A549 (cell line): ENCODE results near the gene DIAPH2. TPM values are rescaled to one million over a fixed set of nuclear protein-coding genes. Genes with fewer than 3 reads are reported as not detected.

Source experiments
- ATAC-seq, 2 experiments: fragments of 200-7000 bp in 1 of 2; fragments of >200 bp in 1 of 2; cut with Nextera tagmentation in 1 of 2; cut with Tn5 transposase in 1 of 2; 3 replicates each; pipeline versions ENCODE4 v1.8.0 to v1.9.1; 2018 to 2020; ENCODE audit warnings: mild to moderate bottlenecking in 1 of 2, moderate library complexity in 1 of 2
- CTCF ChIA-PET: fragments of 300-600 bp; sonication (Branson Sonifier 250); formaldehyde crosslinking; extraction: SDS; loops from one replicate; lab custom pipeline; 2021; ENCODE audit warnings: antibody characterized with exemption, inconsistent platforms; lab: Yijun Ruan, JAX
- POLR2A ChIA-PET: fragments of 350-600 bp; formaldehyde crosslinking; extraction: SDS; loops from one replicate; lab custom pipeline; 2021; ENCODE audit warnings: antibody characterized with exemption, inconsistent platforms; lab: Yijun Ruan, JAX
- DNase-seq, 2 experiments: peaks; one replicate each; pipeline versions ENCODE4 v3.0.0 to v3.0.0-alpha.2; 2011 to 2016; ENCODE audit warnings: low read depth in 1 of 2, low spot score in 1 of 2
- FAIRE-seq: peaks from 2 replicates; lab custom pipeline; 2011; peaks lifted over from hg19 to GRCh38; lab: Jason Lieb, UNC
- H3K27ac ChIP-seq, 2 experiments: fragments of >200 bp; sonication (Bioruptor Twin); formaldehyde crosslinking; 3 replicates each; pipeline ENCODE4 v1.5.1; 2016 to 2017
- H3K4me1 ChIP-seq: fragments of >200 bp; sonication (Bioruptor Twin); formaldehyde crosslinking; 3 replicates; pipeline ENCODE4 v1.6.1; 2016
- H3K4me2 ChIP-seq: fragments of >200 bp; sonication (Bioruptor Twin); formaldehyde crosslinking; 3 replicates; pipeline ENCODE4 v1.6.1; 2016
- H3K4me3 ChIP-seq: fragments of >200 bp; sonication (Bioruptor Twin); formaldehyde crosslinking; 3 replicates; pipeline ENCODE4 v1.5.1; 2016
- H3K9me3 ChIP-seq: fragments of >200 bp; sonication (Bioruptor Twin); formaldehyde crosslinking; 3 replicates; pipeline ENCODE4 v1.6.1; 2016
- CBX2 ChIP-seq: fragments of 200-600 bp; sonication (generic); IDR thresholded peaks from 2 replicates; pipeline ENCODE4 v1.6.1; 2016; ENCODE audit warnings: low read depth, mild to moderate bottlenecking, borderline replicate concordance
- CHD2 ChIP-seq: fragments of 150-350 bp; IDR thresholded peaks from 2 replicates; pipeline ENCODE4 v1.6.1; 2014; ENCODE audit warnings: low read length; ENCODE audit not compliant: partially characterized antibody
- CHD4 ChIP-seq: fragments of 200-600 bp; sonication (generic); IDR thresholded peaks from 2 replicates; pipeline ENCODE4 v1.6.1; 2016; ENCODE audit warnings: antibody characterized with exemption, mild to moderate bottlenecking, borderline replicate concordance
- E2F6 ChIP-seq: IDR thresholded peaks from 2 replicates; pipeline ENCODE4 v1.6.1; 2012; ENCODE audit warnings: low read depth, borderline replicate concordance
- EHMT2 ChIP-seq: fragments of 200-600 bp; sonication (generic); IDR thresholded peaks from 2 replicates; pipeline ENCODE4 v1.6.1; 2016; ENCODE audit warnings: antibody characterized with exemption, low read depth, mild to moderate bottlenecking, moderate library complexity
- ELK1 ChIP-seq: fragments of 150-350 bp; IDR thresholded peaks from 2 replicates; pipeline ENCODE4 v1.6.1; 2014; ENCODE audit warnings: low read depth, mild to moderate bottlenecking, low read length
- ESRRA ChIP-seq: fragments of 150-350 bp; IDR thresholded peaks from 2 replicates; pipeline ENCODE4 v1.6.1; 2014; ENCODE audit warnings: mild to moderate bottlenecking, low read length, borderline replicate concordance
- GATA3 ChIP-seq: IDR thresholded peaks from 2 replicates; pipeline ENCODE4 v1.6.1; 2012; ENCODE audit warnings: borderline replicate concordance
- HEYL ChIP-seq: fragments of 250-450 bp; sonication (Bioruptor Pico); IDR thresholded peaks from 2 replicates; pipeline ENCODE4 v1.8.0; 2021; ENCODE audit warnings: mild to moderate bottlenecking, moderate library complexity
- HMGXB4 ChIP-seq: fragments of 250-450 bp; sonication (Bioruptor Pico); IDR thresholded peaks from 2 replicates; pipeline ENCODE4 v1.5.0; 2021; ENCODE audit warnings: mild to moderate bottlenecking, moderate library complexity, borderline replicate concordance
- JUNB ChIP-seq: fragments of >200 bp; sonication (Bioruptor Twin); formaldehyde crosslinking; IDR thresholded peaks from 2 replicates; pipeline ENCODE4 v1.6.1; 2016
- MAFK ChIP-seq: fragments of 450-650 bp; IDR thresholded peaks from 2 replicates; pipeline ENCODE4 v1.6.1; 2014; ENCODE audit not compliant: partially characterized antibody
- NPAS2 ChIP-seq: fragments of 250-450 bp; sonication (Bioruptor Pico); IDR thresholded peaks from 2 replicates; pipeline ENCODE4 v1.8.0; 2022; ENCODE audit warnings: mild to moderate bottlenecking, moderate library complexity, borderline replicate concordance
- PBX3 ChIP-seq: IDR thresholded peaks from 2 replicates; pipeline ENCODE4 v1.6.1; 2012
- RNF2 ChIP-seq: fragments of 200-600 bp; sonication (generic); IDR thresholded peaks from 2 replicates; pipeline ENCODE4 v1.6.1; 2016; ENCODE audit warnings: low read depth, mild to moderate bottlenecking, antibody characterized with exemption, moderate library complexity, borderline replicate concordance
- TFCP2L1 ChIP-seq: fragments of 250-450 bp; sonication (Bioruptor Pico); IDR thresholded peaks from 2 replicates; pipeline ENCODE4 v1.5.0; 2021; ENCODE audit warnings: mild to moderate bottlenecking
- TP53 ChIP-seq: fragments of 250-450 bp; sonication (Bioruptor Pico); IDR thresholded peaks from 2 replicates; pipeline ENCODE4 v1.5.0; 2021; ENCODE audit warnings: mild to moderate bottlenecking, moderate library complexity
- USF2 ChIP-seq: fragments of 450-650 bp; IDR thresholded peaks from 2 replicates; pipeline ENCODE4 v1.6.1; 2014; ENCODE audit warnings: antibody characterized with exemption
- ZC3H11A ChIP-seq: fragments of 450-650 bp; IDR thresholded peaks from 2 replicates; pipeline ENCODE4 v1.6.1; 2014; ENCODE audit warnings: antibody characterized with exemption, mild to moderate bottlenecking
- ZFP36 ChIP-seq: fragments of 450-650 bp; IDR thresholded peaks from 2 replicates; pipeline ENCODE4 v1.6.1; 2014; ENCODE audit warnings: borderline replicate concordance; ENCODE audit not compliant: partially characterized antibody
- WGBS: methylation state at CpG from one replicate; pipeline ENCODE4 v1.1.6; 2017; ENCODE audit errors: missing lambda C conversion rate; 5-methylcytosine and 5-hydroxymethylcytosine counted together
- polyA plus RNA-seq, 4 experiments: library from polyadenylated mRNA; depleted of rRNA in 3 of 4; stranded (reverse); fragments of >200 nt; fragmentation: RNase III in 1 of 4; extraction: RNeasy Plus Mini Kit Qiagen cat#74134 plus additional on column Dnase treatment in 1 of 4; gene quantifications; 2 replicates in 3 of 4; 3 replicates in 1 of 4; pipeline ENCODE4 v1.2.3, GENCODE V29; 2011 to 2017

The DIAPH2 gene
- polyA plus RNA-seq, 2 of the 4 experiments (the other 2 are of a cell fraction), result 3.7 to 10.0 TPM

- Histone ChIP-seq H3K4me3 (no peak overlapping the region), H3K4me2 (no peak overlapping the region), H3K9me3 (no peaks in the 10 kb centered on the region), H3K27ac (no peak overlapping the region), H3K4me1 (no peaks in the 10 kb centered on the region)
- no peak for TF ChIP-seq ZC3H11A
- ChIA-PET POLR2A (no interaction called here), CTCF (no interaction called here)
- FAIRE-seq (peak; percentile 68), ATAC-seq (no peak), DNase-seq (no peak)
- 81% methylated on average over 2 of the region's 2 CpGs for WGBS
These were observed 806.0 kb downstream of the DIAPH2 start for GRCh38 chrX:97490656-97491055.

GRCh38 chrX:97494756-97495372 lies 810.2 kb downstream of the DIAPH2 start:
- POLR2A ChIA-PET, result no interaction called here
- 40% methylated on average over 1 of the region's 1 CpG for WGBS

GRCh38 chrX:97498093-97498492 lies 813.5 kb downstream of the DIAPH2 start:
- no peak for ATAC-seq
- Histone ChIP-seq H3K4me2 (no peak overlapping the region), H3K27ac (no peak overlapping the region), H3K4me3 (no peak overlapping the region), H3K9me3 (no peaks in the 10 kb centered on the region), H3K4me1 (no peaks in the 10 kb centered on the region)
- ChIA-PET POLR2A (no interaction called here), CTCF (no interaction called here)
- 67% methylated on average over 2 of the region's 2 CpGs for whole genome bisulfite sequencing
- peak; percentile 32 for FAIRE-seq
- TF ChIP-seq EHMT2 (no peak), NPAS2 (CRISPR knock-in tag) (no peak), TP53 (CRISPR knock-in tag) (no peak), RNF2 (no peak), USF2 (no peak), MAFK (no peak), GATA3 (no peak), CHD4 (no peak), ZC3H11A (no peak), ELK1 (no peak), ZFP36 (no peak), JUNB (no peak), HMGXB4 (CRISPR knock-in tag) (no peak)
- DNase-seq, result no peak

More at GRCh38 chrX:97494756-97495372, 810.2 kb downstream of the DIAPH2 start:
- CTCF ChIA-PET, result no interaction called here
- no peaks in the 10 kb centered on the region for H3K4me1 ChIP-seq
- H3K4me2 ChIP-seq, result no peak overlapping the region
- ATAC-seq, result no peak
- FAIRE-seq, result peak; percentile 86
- DNase-seq, result no peak
- H3K9me3 ChIP-seq, result no peaks in the 10 kb centered on the region
- no peak overlapping the region for H3K27ac ChIP-seq
- no peak overlapping the region for H3K4me3 ChIP-seq
- TF ChIP-seq TFCP2L1 (CRISPR knock-in tag), result no peak
- no peak for TF ChIP-seq E2F6
- no peak for TF ChIP-seq CHD2
- no peak for TF ChIP-seq CBX2
- no peak for TF ChIP-seq PBX3
- no peak for TF ChIP-seq HEYL (CRISPR knock-in tag)
- no peak for TF ChIP-seq ESRRA
- TF ChIP-seq NPAS2 (CRISPR knock-in tag), result no peak
